ENCODE measurements around the gene ESPL1.

Gene ESPL1

GRCh38 chr12:53253298-53253697 is 14.8 kb upstream of the ESPL1 start:
- DNase-seq (ENCODE audit: low read depth, low spot score), result no peak
- POLR2A ChIA-PET, result interaction anchor here (1.4 to 2.6 kb wide), 2 partner anchors 19 to 34 kb away, joined by 3 to 11 read pairs; no protein-coding TSS in a partner anchor
- peak overlapping the region; percentile 88 for H3K4me3 ChIP-seq (ENCODE audit: low read depth, low read length)
- CTCF ChIA-PET, result interaction anchor here (0.8 to 4.7 kb wide), 8 partner anchors 13 to 154 kb away, joined by 3 to 74 read pairs (median 4); partner anchors contain the start of gene AAAS
- no peak for TF ChIP-seq CTCF (IDR thresholded peaks at IDR 0.05; ENCODE audit: insufficient read depth, low read length, missing control alignments)

- POLR2A ChIA-PET, result no interaction called here
Observed at GRCh38 chr12:53254816-53255545, 13.1 kb upstream of the ESPL1 start.

GRCh38 chr12:53255996-53256395 is 12.1 kb upstream of the ESPL1 start:
- CTCF ChIA-PET, result interaction anchor here (3.5 kb wide), 1 partner anchor 44 kb away, joined by 23 read pairs; no protein-coding TSS in a partner anchor
- POLR2A ChIA-PET, result no interaction called here
- TF ChIP-seq CTCF (IDR thresholded peaks at IDR 0.05; ENCODE audit: insufficient read depth, low read length, missing control alignments), result no peak
- no peak for DNase-seq (ENCODE audit: low read depth, low spot score)
- no peak overlapping the region for H3K4me3 ChIP-seq (ENCODE audit: low read depth, low read length)

More at GRCh38 chr12:53254816-53255545, 13.1 kb upstream of the ESPL1 start:
- no peak overlapping the region for H3K4me3 ChIP-seq (ENCODE audit: low read depth, low read length)
- no peak for TF ChIP-seq CTCF (IDR thresholded peaks at IDR 0.05; ENCODE audit: insufficient read depth, low read length, missing control alignments)
- CTCF ChIA-PET, result interaction anchor here (1.1 to 4.7 kb wide), 3 partner anchors 10 to 66 kb away, joined by 3 to 74 read pairs (median 4); partner anchors contain the start of gene AAAS
- DNase-seq (ENCODE audit: low read depth, low spot score), result no peak

- TF ChIP-seq CTCF (IDR thresholded peaks at IDR 0.05; ENCODE audit: insufficient read depth, low read length, missing control alignments), result no peak
- POLR2A ChIA-PET, result no interaction called here
- CTCF ChIA-PET, result interaction anchor here (1.0 to 3.5 kb wide), 3 partner anchors 9 to 63 kb away, joined by 3 to 23 read pairs (median 6); partner anchors contain the start of genes AAAS and ESPL1
- no peak for DNase-seq (ENCODE audit: low read depth, low spot score)
- no peak overlapping the region for H3K4me3 ChIP-seq (ENCODE audit: low read depth, low read length)
Observed at GRCh38 chr12:53258541-53259539, 9.3 kb upstream of the ESPL1 start.

GRCh38 chr12:53259891-53260290 is 8.2 kb upstream of the ESPL1 start:
- H3K4me3 ChIP-seq (ENCODE audit: low read depth, low read length), result no peak overlapping the region
- no peak for DNase-seq (ENCODE audit: low read depth, low spot score)
- no peak for TF ChIP-seq CTCF (IDR thresholded peaks at IDR 0.05; ENCODE audit: insufficient read depth, low read length, missing control alignments)
- CTCF ChIA-PET, result interaction anchor here (1.3 kb wide), 1 partner anchor 62 kb away, joined by 3 read pairs; the partner anchor contains the start of gene AAAS
- POLR2A ChIA-PET, result no interaction called here
